ENCODE data around the gene CREB5.

The CREB5 gene

DNA sequence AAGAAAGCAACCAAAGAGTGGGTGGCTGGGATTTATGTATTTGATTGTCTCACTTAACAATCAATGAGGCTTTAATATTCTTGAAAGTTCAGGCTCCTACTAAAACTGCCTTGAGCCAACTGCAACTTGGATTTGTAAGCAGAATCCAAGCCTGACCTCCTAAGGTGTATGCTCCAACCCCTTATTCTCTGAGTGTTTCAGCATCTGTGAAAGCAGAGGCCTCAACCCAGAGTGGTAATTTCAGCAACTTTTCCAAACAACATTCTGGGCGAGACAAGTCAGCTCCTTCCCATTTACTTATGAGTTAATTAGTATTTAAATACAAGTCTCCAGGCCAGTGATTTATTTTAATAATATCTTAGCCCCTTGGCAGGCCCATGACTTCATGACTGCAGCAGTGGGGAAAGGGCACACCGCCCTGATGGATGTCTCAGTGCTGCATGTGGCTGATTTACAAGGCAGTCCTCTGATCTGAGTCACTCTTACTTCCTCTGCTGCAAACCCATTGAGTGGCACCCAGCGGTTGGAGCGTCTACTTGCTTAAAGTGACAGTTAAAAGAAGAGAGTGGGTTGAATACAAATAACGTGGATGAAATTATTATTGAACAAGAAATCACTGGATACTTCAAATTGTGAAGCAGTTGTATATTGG, 336.7 kb downstream of the CREB5 start:
- DNase-seq, result no peak

- no peak for DNase-seq
Measured at GRCh38 chr7:28749638-28750037, 337.3 kb downstream of the CREB5 start.

DNA sequence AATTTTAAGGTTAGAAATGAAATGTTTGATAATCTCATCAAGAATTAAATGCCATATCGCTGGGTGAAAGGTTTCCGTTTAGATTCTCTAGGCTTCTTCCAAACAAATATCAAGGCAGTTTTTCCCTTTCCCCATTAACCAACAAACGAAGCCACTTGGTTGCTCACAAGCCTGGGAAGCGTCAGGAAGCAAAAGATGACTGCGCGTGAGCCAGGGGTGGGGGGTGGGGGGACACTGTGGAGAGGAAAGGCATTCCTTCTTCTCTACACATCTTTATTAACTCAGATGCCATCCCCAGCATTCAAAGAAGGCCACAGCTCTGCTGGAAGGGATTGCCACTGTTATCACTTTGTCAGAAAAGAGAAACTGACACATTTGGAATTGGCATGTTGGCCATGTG, 338.7 kb downstream of the CREB5 start:
- no peak for DNase-seq

GRCh38 chr7:28753613-28754012, 341.3 kb downstream of the CREB5 start:
- DNase-seq, result no peak

- no peak for DNase-seq
Measured at GRCh38 chr7:28754027-28754426, 341.7 kb downstream of the CREB5 start.

GRCh38 chr7:28754447-28754846, 342.1 kb downstream of the CREB5 start:
- DNase-seq, result no peak

DNA sequence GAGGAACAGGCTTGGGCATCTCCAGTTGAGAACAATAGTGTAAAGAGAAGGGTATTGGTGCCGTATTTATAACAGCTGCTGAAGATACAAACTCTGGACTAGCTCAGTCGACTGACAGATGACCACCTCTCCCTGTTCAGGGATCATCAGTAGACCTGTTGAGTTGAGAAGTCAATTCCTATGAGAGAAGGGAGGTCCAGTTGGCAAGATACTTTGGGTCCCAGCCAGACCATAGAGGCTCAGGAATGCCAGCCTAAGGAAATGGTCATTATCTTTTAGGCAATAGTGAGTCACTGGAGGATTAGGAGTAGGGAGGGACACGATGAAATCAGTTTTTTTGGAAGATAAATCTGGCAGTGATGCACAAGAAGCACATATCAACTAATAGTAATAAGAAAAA, 342.9 kb downstream of the CREB5 start:
- no peak for DNase-seq

DNA sequence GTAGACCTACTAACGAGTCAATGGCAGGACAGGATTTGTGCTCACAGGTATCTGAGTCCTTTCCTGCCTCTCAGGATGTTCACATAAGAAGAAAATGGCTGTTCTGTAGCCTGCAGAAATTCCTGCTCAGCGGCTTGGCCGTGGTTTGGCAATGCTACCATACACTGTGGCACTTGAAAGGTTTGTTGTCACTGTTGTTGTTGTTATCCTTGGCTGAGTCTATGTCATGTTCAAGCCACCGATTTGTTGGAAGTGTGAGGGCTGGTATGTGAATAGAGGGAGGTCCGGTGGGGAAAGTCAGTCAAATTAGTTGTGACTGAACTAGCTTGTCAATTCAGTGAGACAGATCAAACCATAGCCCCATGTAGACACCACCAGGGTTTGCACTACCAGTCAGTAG, 345.9 kb downstream of the CREB5 start:
- no peak for DNase-seq

- DNase-seq, result no peak
Measured at GRCh38 chr7:28759475-28759971, 347.2 kb downstream of the CREB5 start.

GRCh38 chr7:28761505-28761904, 349.2 kb downstream of the CREB5 start:
- no peak for DNase-seq

DNA sequence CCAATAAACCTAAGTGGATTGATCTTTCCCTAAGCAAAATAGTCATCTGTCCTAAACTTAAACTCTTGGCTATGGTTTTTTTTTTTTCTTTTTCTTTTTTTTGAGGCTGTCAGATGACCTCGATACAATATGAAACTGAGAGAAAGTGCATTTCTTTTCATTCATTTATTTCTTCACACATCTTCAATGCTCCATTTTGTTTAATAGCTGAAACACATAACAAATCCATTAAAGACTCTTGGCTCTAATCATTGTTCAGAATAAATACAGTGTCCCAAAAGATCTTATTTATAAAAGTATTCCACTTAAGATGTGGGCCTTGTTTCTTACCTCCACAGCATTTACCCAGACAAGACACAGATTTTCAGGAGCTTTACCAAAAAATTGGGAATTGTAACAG, 350.3 kb downstream of the CREB5 start:
- no peak for DNase-seq

DNA sequence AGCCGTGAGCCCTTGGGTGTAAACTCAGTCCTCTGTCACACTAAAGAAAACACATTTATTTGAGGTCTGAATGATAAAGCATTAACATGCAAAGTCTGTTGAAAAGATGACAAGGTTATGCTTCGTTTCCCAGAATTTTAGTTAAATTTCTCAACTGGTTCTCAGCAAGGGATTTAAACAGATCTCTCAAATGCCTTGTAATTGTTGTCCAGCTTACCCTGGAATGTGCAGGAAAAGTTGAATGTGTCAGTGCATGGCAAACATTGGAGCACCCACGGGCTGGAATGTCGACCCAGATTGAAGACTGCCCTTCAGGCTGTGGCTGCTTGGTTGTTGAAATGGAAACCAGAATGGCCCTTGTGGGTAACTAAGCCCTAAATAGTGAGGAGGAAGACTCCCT, 354.0 kb downstream of the CREB5 start:
- no peak for DNase-seq

GRCh38 chr7:28767356-28767755, 355.0 kb downstream of the CREB5 start:
- no peak for DNase-seq

GRCh38 chr7:28768577-28769147, 356.3 kb downstream of the CREB5 start:
- no peak for DNase-seq

DNA sequence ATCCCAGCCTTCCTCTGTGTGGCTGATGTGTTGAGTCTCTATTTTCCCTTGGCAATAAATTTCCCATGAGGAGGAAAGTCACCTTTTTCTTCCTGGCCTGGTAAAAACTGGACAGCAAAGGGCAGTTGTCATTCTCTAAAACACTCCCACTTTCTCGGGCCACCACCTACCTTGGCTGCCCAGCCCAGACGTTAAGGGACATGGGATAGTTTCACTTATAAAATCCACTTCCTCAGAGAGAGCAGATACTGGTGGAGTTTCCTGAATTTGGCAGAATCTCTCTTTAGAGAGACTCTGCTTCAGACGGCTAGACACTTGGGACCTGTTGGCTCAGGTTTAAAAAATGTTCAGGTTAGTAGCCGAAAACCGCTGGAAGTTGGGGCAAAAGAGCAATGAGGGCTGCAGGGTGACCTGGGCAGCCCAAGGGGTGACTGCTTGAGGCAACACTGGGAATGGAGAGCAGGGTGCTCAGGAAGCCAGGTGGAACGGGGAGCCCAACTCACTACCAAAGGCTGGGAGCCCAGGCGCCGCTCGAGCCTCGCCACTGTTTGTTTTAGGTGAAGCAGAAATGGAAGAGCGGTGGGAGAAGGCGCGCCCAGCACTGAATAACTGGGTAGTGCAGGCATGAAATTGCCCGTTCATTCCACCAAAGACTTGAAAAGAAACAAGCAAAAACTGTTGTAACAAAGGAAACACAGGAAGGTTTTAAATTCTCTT, 359.7 kb downstream of the CREB5 start:
- DNase-seq, result no peak

DNA sequence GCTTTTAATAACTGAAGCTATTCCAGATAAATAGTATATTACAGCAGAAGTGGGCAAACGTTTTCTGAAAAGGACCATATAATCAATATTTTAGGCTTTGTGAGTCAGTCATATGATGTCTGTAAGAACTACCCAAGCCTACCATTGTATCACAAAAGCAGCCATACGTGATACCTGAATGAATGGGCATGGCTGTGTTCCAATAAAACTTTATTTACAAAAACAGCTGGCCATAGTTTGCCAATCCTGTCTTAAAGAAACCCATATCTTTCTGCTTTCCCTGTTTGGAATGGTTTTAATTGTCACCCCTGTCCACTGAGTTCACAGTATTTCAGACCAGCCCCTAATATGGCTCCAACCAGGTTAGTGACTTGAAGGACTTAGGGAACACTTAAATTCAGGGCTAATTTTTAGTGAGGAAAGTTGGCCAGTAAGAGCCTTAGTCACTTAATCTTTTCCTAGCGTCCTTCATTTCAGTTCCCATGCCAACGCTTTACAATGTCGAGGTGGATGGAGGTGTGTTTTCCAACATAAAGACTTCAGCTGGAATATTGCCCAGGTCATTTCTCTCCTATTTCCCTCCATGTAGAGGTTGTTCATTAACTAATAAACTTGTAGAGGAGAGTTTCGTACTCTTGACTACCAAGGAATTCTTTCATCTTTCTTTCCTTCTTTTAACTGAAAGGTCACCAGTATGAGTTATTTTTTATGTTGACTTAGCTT, 361.3 kb downstream of the CREB5 start:
- DNase-seq, result no peak

DNA sequence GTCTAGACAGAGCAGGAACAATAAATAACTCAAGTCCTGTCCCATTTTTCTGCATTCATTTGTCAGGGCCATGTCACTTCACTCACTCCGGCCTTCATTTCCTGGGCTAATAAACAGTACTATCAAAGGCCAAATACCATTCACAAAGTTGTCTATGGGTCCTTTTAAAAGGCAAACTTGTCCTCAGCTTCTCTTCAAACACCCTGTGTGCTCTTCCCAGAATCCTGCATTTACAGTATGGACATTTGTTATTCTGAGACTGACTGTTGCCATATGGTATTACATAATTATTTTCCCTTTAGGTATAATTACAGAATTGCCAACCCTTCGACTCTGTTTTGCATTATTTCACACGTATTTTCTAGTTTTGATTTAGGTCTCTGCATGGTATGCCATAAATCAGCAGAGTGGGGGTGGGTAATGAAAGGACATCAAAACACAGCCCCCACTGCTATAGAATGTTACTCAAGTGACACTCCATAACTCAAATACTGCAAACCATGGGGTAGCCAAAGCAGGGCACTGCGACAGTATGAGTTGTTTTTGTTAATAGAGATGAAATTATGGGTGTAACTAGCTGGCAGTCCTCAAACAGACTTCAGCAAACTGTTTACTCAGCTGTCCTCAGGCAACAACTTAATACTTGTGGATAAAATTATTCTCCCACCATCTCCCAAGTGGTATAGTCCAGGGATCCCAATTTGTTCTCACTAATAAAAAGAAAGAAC, 362.1 kb downstream of the CREB5 start:
- DNase-seq, result no peak

GRCh38 chr7:28776463-28777157, 364.3 kb downstream of the CREB5 start:
- DNase-seq, result no peak

GRCh38 chr7:28778786-28779185, 366.5 kb downstream of the CREB5 start:
- DNase-seq, result no peak

- DNase-seq, result no peak
Measured at GRCh38 chr7:28779954-28780353, 367.6 kb downstream of the CREB5 start.

GRCh38 chr7:28782362-28782761, 370.0 kb downstream of the CREB5 start:
- DNase-seq, result no peak
